Keratinocyte (primary cell): ENCODE measurements around the gene HDGF. TPM values are rescaled to one million over a fixed set of nuclear protein-coding genes. Genes with fewer than 3 reads are reported as not detected.

ENCODE experiments used
- DNase-seq: peaks from one replicate; pipeline ENCODE4 v3.0.0-alpha.2; 2011; ENCODE audit warnings: low read depth, missing footprints, low spot score
- FAIRE-seq: peaks from 2 replicates; lab custom pipeline; 2011; peaks lifted over from hg19 to GRCh38; lab: Jason Lieb, UNC
- H2AFZ ChIP-seq: 2 replicates; pipeline ENCODE4 v1.6.0; 2012; ENCODE audit warnings: low read length, control low read depth, inconsistent platforms; ENCODE audit not compliant: control insufficient read depth
- H3K27ac ChIP-seq: 2 replicates; pipeline ENCODE4 v1.5.1; 2011; ENCODE audit warnings: low read length; ENCODE audit not compliant: control insufficient read depth, insufficient read depth
- H3K27me3 ChIP-seq: 3 replicates; pipeline ENCODE4 v1.6.0; 2011; ENCODE audit warnings: low read length; ENCODE audit not compliant: control insufficient read depth, insufficient read depth; ENCODE audit errors: extremely low read depth
- H3K36me3 ChIP-seq, 2 experiments: 2 replicates in 1 of 2; 3 replicates in 1 of 2; pipeline ENCODE4 v1.5.1; 2011; ENCODE audit warnings: low read length in 2 of 2, mild to moderate bottlenecking in 1 of 2; ENCODE audit not compliant: control insufficient read depth in 2 of 2, insufficient read depth in 2 of 2; ENCODE audit errors: extremely low read depth in 1 of 2
- H3K4me1 ChIP-seq: 3 replicates; pipeline ENCODE4 v1.5.1; 2011; ENCODE audit warnings: low read length; ENCODE audit not compliant: control insufficient read depth, insufficient read depth; ENCODE audit errors: extremely low read depth
- H3K4me2 ChIP-seq: 3 replicates; pipeline ENCODE4 v1.6.0; 2011; ENCODE audit warnings: low read depth, low read length; ENCODE audit not compliant: control insufficient read depth, insufficient read depth; ENCODE audit errors: extremely low read depth
- H3K4me3 ChIP-seq, 3 experiments: fragments of 200-600 bp in 1 of 3; sonication (generic) in 1 of 3; 2 replicates in 2 of 3; 3 replicates in 1 of 3; pipeline ENCODE4 v1.5.1; 2011 to 2016; ENCODE audit warnings: low read length in 3 of 3, mild to moderate bottlenecking in 3 of 3, control low read depth in 2 of 3, inconsistent platforms in 1 of 3, low read depth in 1 of 3, mixed read lengths in 1 of 3, mixed run types in 1 of 3, moderate library complexity in 1 of 3; ENCODE audit not compliant: control insufficient read depth in 2 of 3, insufficient read depth in 2 of 3; ENCODE audit errors: extremely low read depth in 1 of 3
- H3K79me2 ChIP-seq: 2 replicates; pipeline ENCODE4 v1.6.0; 2012; ENCODE audit warnings: low read length; ENCODE audit not compliant: control insufficient read depth, insufficient read depth
- H3K9ac ChIP-seq: 3 replicates; pipeline ENCODE4 v1.6.0; 2011; ENCODE audit warnings: low read length; ENCODE audit not compliant: control insufficient read depth, insufficient read depth; ENCODE audit errors: extremely low read depth
- H3K9me1 ChIP-seq: 3 replicates; pipeline ENCODE4 v1.6.0; 2011; ENCODE audit warnings: low read length; ENCODE audit not compliant: control insufficient read depth, insufficient read depth; ENCODE audit errors: extremely low read depth
- H3K9me3 ChIP-seq: 2 replicates; pipeline ENCODE4 v1.5.1; 2012; ENCODE audit warnings: low read depth, low read length; ENCODE audit not compliant: control insufficient read depth
- H4K20me1 ChIP-seq: 3 replicates; pipeline ENCODE4 v1.6.0; 2011; ENCODE audit warnings: low read length; ENCODE audit not compliant: control insufficient read depth, insufficient read depth; ENCODE audit errors: extremely low read depth
- CTCF ChIP-seq, 3 experiments: IDR thresholded peaks in 1 of 3; conservative IDR thresholded peaks in 1 of 3; optimal IDR thresholded peaks in 1 of 3; 2 replicates in 2 of 3; 3 replicates in 1 of 3; pipeline versions ENCODE3 to v1.5.1; 2011; ENCODE audit warnings: low read length in 3 of 3, mild to moderate bottlenecking in 3 of 3, moderate library complexity in 2 of 3, control low read depth in 1 of 3, inconsistent platforms in 1 of 3; ENCODE audit not compliant: insufficient read depth in 2 of 3; ENCODE audit errors: extremely low read depth in 1 of 3
- EZH2 ChIP-seq: IDR thresholded peaks from one replicate; pipeline ENCODE4 v1.6.1; 2012; ENCODE audit warnings: inconsistent platforms, mild to moderate bottlenecking, low read length, moderate library complexity
- dilution Hi-C: fragments of 300-500 bp; cut with MboI; formaldehyde crosslinking; loops from one replicate; pipeline ENCODE4 v1.7.0; 2020; ENCODE audit warnings: low sequenced_read_pairs; ENCODE audit not compliant: extremely low pct_ligation_motif_present
- polyA plus RNA-seq, 5 experiments: library from polyadenylated mRNA; depleted of rRNA in 3 of 5; stranded (reverse) in 3 of 5; stranded (forward) in 1 of 5; unstranded in 1 of 5; fragments of >200 nt; gene quantifications; 1 replicate in 1 of 5; 2 replicates in 3 of 5; 3 replicates in 1 of 5; pipeline versions ENCODE4 v1.2.1 to v1.2.3, GENCODE V29; 2011 to 2012; ENCODE audit warnings: missing spikeins in 2 of 5, low read depth in 1 of 5, low replicate concordance in 1 of 5

The HDGF gene
- polyA plus RNA-seq, 1 donor (not counting 4 experiments of a cell fraction or from before 2014, with no cell fraction given): 240 TPM

GRCh38 chr1:156795374-156795733, 43.9 kb upstream of the HDGF start:
- DNase-seq: no peak
- peaks cover 26 to 44% of the 10 kb centered on the region in 2 experiments for H3K36me3 ChIP-seq

GRCh38 chr1:156794506-156795373, 43.3 kb upstream of the HDGF start:
- no peak overlapping the region for H3K9ac ChIP-seq
- DNase-seq: no peak
- H3K4me2 ChIP-seq: no peak overlapping the region
- no peaks in the 10 kb centered on the region for H3K9me1 ChIP-seq
- H3K4me1 ChIP-seq: no peaks in the 10 kb centered on the region
- H3K9me3 ChIP-seq: no peaks in the 10 kb centered on the region
- no peak for FAIRE-seq
- no peaks in the 10 kb centered on the region for H3K27me3 ChIP-seq
- H3K79me2 ChIP-seq: peaks cover 2% of the 10 kb centered on the region
- no peak overlapping the region for H3K4me3 ChIP-seq
- dilution Hi-C loops: no loop called here
- TF ChIP-seq CTCF (optimal IDR thresholded peaks at IDR 0.05 in 1 of 3, IDR thresholded peaks at IDR 0.05 in 1 of 3, conservative IDR thresholded peaks at IDR 0.05 in 1 of 3; ENCODE audit: extremely low read depth in 1 of 3, insufficient read depth in 2 of 3, low read length in 3 of 3) (no peak), EZH2 (no peak)
- no peaks in the 10 kb centered on the region for H4K20me1 ChIP-seq
- H3K36me3 ChIP-seq: peaks cover 28 to 41% of the 10 kb centered on the region in 2 experiments
- H2AFZ ChIP-seq: no peak overlapping the region
- H3K27ac ChIP-seq: no peak overlapping the region

More at GRCh38 chr1:156795374-156795733, 43.9 kb upstream of the HDGF start:
- H3K4me2 ChIP-seq: no peak overlapping the region
- H2AFZ ChIP-seq: no peak overlapping the region
- H3K9ac ChIP-seq: no peak overlapping the region
- H3K79me2 ChIP-seq: no peaks in the 10 kb centered on the region
- no peak for FAIRE-seq
- no peak overlapping the region for H3K27ac ChIP-seq
- no peaks in the 10 kb centered on the region for H3K27me3 ChIP-seq
- no peaks in the 10 kb centered on the region for H4K20me1 ChIP-seq
- no peaks in the 10 kb centered on the region for H3K4me1 ChIP-seq
- dilution Hi-C loops: no loop called here
- H3K9me3 ChIP-seq: no peaks in the 10 kb centered on the region
- no peaks in the 10 kb centered on the region for H3K9me1 ChIP-seq
- no peak overlapping the region for H3K4me3 ChIP-seq
- TF ChIP-seq CTCF (optimal IDR thresholded peaks at IDR 0.05 in 1 of 3, IDR thresholded peaks at IDR 0.05 in 1 of 3, conservative IDR thresholded peaks at IDR 0.05 in 1 of 3; ENCODE audit: extremely low read depth in 1 of 3, insufficient read depth in 2 of 3, low read length in 3 of 3) (no peak), EZH2 (no peak)
